GM10248 (cell line): Measurements from ENCODE around the gene LPCAT1.

Experiments
- CTCF ChIA-PET: fragments of 300-600 bp; sonication (Branson Sonifier 250); formaldehyde crosslinking; extraction: SDS; loops from one replicate; lab custom pipeline; 2021; ENCODE audit warnings: antibody characterized with exemption; lab: Yijun Ruan, JAX
- POLR2A ChIA-PET: fragments of 350-650 bp; sonication (Branson Sonifier 250); formaldehyde crosslinking; extraction: SDS; loops from one replicate; lab custom pipeline; 2020; ENCODE audit warnings: antibody characterized with exemption; lab: Yijun Ruan, JAX
- DNase-seq: peaks from one replicate; pipeline ENCODE4 v3.0.0; 2012; ENCODE audit errors: extremely low spot score
- TF ChIP-seq, protein P1 (sequence below): IDR thresholded peaks from 2 replicates; pipeline ENCODE4 v1.5.1; 2012; ENCODE audit warnings: mild to moderate bottlenecking, low read depth; ENCODE audit errors: extremely low read depth, missing control alignments, control extremely low read depth

The LPCAT1 gene

GRCh38 chr5:1466631-1467265, 57.0 kb downstream of the LPCAT1 start:
- POLR2A ChIA-PET: no interaction called here
- no peak for DNase-seq
- CTCF ChIA-PET: interaction anchor here (1.3 kb wide), 1 partner anchor 18 kb away, joined by 3 read pairs; no protein-coding TSS in a partner anchor
- TF ChIP-seq, protein P1, sequence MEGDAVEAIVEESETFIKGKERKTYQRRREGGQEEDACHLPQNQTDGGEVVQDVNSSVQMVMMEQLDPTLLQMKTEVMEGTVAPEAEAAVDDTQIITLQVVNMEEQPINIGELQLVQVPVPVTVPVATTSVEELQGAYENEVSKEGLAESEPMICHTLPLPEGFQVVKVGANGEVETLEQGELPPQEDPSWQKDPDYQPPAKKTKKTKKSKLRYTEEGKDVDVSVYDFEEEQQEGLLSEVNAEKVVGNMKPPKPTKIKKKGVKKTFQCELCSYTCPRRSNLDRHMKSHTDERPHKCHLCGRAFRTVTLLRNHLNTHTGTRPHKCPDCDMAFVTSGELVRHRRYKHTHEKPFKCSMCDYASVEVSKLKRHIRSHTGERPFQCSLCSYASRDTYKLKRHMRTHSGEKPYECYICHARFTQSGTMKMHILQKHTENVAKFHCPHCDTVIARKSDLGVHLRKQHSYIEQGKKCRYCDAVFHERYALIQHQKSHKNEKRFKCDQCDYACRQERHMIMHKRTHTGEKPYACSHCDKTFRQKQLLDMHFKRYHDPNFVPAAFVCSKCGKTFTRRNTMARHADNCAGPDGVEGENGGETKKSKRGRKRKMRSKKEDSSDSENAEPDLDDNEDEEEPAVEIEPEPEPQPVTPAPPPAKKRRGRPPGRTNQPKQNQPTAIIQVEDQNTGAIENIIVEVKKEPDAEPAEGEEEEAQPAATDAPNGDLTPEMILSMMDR: no peak

DNA sequence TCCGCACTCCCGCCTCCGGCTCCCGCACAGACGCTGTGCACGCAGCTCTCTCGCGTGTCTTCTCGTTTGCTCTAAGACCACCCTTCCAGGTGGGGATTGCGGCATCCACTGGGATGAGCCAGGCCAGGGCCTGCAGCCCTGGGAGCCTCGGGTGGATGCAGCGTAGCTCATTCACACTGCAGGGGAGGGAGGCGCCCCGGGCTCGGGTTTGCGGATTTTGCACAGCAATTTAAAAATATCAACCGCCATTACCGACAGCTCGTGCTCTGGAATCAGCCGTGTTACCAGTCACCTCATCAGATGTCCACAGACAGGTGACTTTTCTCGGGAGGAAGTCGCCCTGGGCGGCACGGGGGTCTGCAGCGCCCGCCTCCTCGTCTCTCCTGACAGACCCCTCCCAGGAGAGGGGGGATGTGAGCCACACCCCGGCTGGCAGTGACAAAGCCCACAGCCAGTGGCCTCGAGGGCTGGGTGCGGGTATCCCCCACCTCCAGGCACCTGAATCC, 57.7 kb downstream of the LPCAT1 start:
- POLR2A ChIA-PET: no interaction called here
- no peak for DNase-seq
- TF ChIP-seq, protein P1: no peak
- CTCF ChIA-PET: interaction anchor here (1.3 kb wide), 1 partner anchor 19 kb away, joined by 3 read pairs; no protein-coding TSS in a partner anchor

- TF ChIP-seq, protein P1: no peak
- no peak for DNase-seq
- CTCF ChIA-PET: no interaction called here
- POLR2A ChIA-PET: no interaction called here
These were observed 58.6 kb downstream of the LPCAT1 start for GRCh38 chr5:1465117-1465516.

GRCh38 chr5:1464511-1464910, 59.2 kb downstream of the LPCAT1 start:
- DNase-seq: no peak
- ChIA-PET CTCF (no interaction called here), POLR2A (no interaction called here)
- TF ChIP-seq, protein P1: no peak

- CTCF ChIA-PET: no interaction called here
- POLR2A ChIA-PET: no interaction called here
- no peak for DNase-seq
- TF ChIP-seq, protein P1: no peak
These were observed 59.7 kb downstream of the LPCAT1 start for GRCh38 chr5:1464096-1464446.

DNA sequence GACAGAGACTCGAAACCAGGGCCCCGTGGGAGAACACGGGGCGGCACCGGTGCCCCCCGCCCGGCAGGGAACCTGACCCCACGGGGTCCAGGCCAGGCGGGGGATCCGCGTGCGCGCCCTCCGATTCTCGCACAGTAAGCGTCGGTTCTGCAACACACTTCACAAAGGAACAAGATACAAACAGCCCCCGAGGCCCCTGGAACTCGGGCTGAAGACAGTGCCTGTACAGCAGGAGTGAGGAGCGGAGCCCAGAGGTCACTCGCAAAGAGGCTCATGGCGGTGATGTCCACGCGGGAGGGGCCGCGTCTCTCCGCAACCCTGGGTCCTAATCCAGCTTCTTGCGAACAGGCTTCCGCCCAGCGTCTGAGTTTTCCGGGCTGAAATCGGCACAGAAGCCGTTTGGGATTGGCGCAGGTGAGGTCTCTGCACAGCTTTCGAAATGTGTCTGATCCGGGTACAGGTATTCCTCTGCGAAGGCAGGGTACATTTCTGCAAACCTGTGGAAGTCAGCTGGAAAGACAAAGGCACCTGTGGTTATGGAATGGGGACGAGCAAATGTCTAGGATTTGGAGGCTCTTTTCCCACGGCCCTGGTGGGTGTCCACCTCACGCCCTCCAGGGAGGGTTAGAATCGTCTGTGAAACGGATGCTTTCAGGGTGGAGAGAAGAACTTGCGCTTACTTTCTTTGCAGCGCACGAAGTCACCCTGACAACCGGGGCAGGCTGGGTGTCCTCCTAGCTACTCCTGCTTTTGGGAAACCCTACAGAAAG, 60.2 kb downstream of the LPCAT1 start:
- CTCF ChIA-PET: no interaction called here
- POLR2A ChIA-PET: no interaction called here
- TF ChIP-seq, protein P1: no peak
- no peak for DNase-seq
